HG02840 (cell line): ENCODE data around the gene DOK4.

Experiments used
- ATAC-seq: cut with Tn5 transposase; IDR thresholded peaks from one replicate; pipeline ENCODE4 v1.9.1; 2021; ENCODE audit warnings: mild to moderate bottlenecking, moderate library complexity, moderate number of reproducible peaks; ENCODE audit not compliant: unreplicated experiment, low FRiP score

Gene DOK4

DNA sequence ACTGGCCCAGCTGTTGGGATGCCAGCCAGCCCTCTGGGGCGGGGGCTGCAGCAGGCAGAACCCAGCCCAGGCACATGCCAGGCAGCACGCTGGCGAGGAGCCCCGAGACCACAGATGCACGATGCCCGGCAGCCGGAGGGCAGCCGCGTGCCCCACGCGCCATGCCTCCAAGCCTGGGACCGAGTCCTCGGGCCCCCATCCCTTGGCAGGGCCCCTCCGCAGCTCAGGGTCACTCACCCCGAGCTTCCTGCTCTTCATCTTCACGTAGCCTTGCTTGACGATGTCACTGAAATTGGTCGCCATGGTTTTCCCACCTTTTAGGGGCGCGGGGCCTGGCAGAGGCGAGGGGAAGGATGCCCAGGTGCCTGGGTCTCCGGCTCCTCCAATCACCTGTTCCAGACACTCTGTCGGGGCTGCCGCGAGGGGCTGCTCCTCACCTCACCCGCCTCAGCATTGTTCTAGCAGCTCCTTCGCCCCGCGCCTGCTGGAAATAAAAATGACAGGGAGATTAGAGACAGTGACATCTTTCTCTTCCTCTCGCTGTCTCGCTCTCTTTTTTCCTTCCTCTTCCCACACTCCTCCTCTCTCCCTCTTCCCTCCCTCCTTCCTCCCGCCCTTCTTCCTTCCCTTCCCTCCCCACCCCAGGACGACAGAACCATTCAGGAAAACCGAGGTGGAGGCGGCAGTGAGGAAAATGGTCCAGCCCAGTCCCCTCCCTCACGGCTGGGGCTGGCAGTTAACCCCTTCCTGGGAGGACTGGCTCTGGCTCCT is 6.9 kb downstream of the DOK4 start:
- no peak for ATAC-seq

- ATAC-seq = no peak
Measured at GRCh38 chr16:57478396-57479204, 7.7 kb downstream of the DOK4 start.

DNA sequence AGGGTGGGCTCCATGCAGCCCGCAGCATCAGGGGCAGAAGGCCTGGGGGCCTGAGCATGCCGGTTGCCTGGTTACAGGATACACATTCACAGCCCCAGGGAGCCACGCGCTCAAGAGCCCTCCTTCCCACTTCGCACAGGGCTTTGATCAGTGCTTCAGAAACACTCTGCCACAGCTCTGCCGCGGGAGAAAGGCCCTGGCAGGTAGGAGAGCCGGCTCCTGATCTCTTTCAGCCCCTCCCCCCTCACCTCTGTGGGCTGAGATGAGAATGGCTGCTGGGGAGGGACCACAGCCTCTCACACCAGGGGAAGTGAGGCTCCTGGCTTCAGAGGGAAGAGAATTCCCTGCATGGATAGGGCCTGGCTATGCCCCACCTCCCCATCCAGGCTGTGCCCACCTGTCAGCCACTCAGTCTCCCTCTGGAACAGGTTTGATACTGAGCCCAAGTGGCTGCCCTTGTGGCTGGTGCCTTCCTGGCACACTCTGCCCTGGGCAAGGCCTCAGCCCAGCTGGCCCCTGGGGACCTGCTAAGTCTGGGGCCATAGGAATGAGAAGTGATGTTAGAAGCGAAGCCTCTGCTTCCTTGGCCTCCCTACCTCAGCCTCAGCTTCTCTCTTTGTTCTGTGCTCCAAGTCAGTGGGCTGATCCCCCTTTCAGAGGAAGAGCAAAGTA is 8.6 kb downstream of the DOK4 start:
- ATAC-seq = no peak

GRCh38 chr16:57476546-57477410 is 9.5 kb downstream of the DOK4 start:
- ATAC-seq = no peak

- ATAC-seq = peak; percentile 61
Measured at GRCh38 chr16:57475711-57476339, 10.5 kb downstream of the DOK4 start.

DNA sequence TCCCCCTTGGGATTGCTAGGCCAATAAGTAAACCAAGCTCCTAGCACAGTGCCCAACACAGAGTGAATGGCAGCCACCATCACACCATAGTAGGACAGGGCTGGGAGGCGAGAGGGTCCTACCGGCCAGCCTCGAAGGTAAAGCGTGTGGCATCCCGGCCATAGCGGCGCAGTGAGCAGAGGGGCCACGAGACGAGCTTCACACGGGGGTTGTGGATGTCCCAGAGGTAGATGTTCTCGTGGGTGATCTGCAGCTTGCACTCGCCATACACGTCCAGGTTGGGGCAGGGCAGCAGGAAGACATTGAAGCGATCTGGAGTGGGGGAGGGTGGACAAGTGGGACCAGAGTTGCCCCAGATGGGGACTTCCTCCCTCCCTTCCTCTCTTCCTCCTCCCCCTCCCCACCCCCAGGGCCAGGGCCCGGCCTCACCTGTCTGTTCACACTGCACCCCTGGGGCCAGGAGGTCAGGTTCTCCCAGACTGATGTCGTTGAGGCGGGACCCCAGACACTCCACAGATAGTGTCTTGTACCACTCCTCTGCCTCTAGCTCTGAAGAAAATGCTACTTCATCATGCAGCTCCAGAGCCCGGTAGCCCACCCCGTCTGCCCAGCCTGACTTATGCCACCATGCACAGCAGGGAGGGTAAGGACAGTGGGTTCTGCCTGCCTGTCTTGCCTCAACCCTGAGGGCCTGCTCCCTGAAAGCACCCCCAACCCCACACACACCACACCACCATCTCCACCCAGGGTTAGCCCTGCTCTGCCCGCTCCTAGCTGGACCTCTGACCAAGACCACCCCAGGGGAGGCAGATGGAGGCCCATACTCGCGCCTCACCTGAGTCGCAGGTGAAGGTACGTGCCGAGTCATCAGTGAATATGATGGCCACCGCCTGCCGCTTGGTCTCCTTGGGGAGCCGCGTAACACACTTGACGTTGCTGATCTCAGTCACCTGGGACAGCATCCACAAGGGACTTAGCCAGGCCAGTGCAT is 11.3 kb downstream of the DOK4 start:
- no peak for ATAC-seq

DNA sequence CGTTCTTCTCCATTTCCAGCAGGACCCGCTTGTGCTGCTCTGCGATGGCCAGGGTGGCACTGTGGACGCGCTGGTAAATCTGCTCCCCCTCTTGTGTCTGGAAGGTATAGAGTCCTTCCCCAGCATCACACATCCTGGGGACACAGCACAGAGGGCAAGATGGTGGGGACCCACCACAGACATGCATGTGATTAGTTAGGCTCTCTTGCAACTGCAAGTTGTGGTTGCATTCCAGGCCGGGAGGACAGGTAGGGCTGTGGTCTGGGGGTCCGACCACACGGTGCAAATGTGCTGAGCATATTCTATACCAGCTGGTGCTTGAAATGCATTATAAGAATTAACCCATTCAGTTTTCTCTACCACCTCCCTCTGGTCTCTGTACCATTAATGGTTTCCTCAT is 12.4 kb downstream of the DOK4 start:
- no peak for ATAC-seq

- no peak for ATAC-seq
Measured at GRCh38 chr16:57473176-57473840, 13.0 kb downstream of the DOK4 start.

DNA sequence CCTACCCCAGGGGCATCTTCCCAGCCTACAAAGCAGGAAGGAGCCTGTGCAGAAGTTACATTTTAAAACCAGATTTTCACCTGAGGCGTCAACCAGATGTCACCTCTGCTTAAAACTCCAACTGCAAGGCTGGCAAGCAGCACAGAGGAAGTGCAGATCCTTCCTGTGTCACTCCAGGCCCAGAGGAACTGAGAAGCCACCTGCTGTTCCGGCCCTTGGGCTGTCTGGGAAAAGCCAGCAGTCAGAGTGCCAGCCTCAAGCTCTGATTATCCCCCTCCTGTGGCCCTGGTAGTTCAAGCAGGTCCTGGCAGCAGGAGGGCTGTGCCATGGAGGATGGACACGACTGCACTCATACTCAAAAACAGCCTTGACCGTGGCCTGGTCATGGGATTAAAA is 13.6 kb downstream of the DOK4 start:
- no peak for ATAC-seq

DNA sequence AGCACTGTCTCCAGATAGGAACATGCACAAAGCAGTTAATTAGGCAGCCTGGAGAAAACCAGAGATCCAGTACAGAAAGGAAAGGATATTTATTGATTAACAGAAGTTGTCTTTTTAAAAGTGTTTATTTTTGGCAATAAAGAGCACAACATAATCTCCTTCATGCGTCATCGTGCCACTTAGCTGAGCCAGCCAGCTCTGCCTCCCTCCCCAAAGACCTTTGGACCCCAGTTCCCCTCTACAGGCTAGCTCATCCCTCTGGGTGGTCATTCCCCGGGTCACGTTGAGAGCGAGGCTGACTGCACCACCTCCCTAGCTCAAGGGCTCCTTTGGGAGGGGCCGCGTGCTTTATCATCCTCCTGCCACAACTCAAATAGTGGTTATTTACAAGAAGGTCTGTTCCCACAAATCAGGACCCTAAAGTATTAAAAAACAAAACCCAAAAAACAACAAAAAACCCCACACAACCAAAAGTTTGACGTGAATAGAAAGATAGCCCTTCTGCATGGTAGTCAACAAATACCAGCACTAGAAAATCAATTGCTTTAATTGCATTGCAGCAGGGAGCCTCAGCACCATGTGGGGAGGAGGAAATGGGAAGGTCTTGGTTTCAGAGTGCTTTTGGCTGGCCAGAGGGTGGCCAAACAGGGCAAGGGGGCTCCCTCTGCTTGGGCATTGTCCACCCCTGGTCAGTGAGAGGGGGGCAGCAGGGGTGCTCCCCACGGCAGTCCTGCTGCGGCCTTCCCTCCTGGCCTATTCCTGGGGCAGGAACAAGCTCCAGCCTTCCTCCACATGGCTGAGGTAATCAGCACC is 14.2 kb downstream of the DOK4 start:
- ATAC-seq = no peak

- ATAC-seq = no peak
Measured at GRCh38 chr16:57471209-57471608, 15.1 kb downstream of the DOK4 start.

DNA sequence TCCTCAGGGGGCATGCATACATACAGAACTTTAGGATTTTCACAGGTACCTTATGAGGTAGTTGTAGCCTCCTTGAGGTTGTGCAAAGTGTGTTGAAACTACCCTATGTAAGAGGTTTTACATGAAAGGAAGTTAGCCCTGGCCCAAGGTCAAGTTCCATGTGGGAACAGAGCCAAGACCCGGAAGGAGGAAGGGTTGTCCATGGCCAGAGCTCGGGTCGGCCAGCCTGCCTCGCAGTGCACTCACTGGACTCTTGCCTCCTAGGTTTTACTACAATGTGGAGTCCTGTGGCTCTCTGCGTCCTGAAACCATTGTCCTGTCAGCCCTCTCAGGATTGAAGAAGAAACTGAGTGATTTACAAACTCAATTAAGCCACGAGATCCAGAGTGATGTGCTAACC is 15.6 kb downstream of the DOK4 start:
- ATAC-seq = no peak

DNA sequence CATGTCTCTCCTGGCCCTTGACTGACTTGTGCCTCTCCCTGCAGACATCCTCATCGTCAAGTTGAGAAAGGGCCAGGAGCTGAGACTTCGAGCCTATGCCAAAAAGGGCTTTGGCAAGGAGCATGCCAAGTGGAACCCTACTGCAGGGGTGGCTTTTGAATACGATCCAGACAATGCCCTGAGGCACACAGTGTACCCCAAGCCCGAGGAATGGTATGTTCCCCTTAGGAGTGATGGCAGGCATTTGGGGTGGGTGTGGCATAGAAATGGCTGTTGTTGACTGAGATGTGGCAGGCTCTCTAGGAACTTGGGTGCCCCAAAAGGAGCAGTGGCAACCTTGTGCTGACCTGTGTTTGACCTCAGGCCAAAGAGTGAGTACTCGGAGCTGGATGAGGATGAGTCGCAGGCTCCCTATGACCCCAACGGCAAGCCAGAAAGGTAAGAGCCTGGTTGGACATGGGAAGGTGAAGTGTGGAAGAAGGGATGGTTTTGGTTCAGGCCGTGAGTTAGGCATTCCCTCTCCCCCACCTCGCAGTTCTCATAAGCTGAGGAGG is 16.3 kb downstream of the DOK4 start:
- no peak for ATAC-seq

- no peak for ATAC-seq
Measured at GRCh38 chr16:57469046-57469445, 17.2 kb downstream of the DOK4 start.

- no peak for ATAC-seq
Measured at GRCh38 chr16:57468346-57468745, 17.9 kb downstream of the DOK4 start.

GRCh38 chr16:57464523-57464922 is 21.8 kb downstream of the DOK4 start:
- ATAC-seq = no peak

- no peak for ATAC-seq
Measured at GRCh38 chr16:57462978-57463362, 23.3 kb downstream of the DOK4 start.
